Breast epithelium (tissue), 3 donors: ENCODE data around the gene KRT7.

Experiments used
- POLR2A ChIP-seq: fragments of 450-650 bp; IDR thresholded peaks from one replicate; pipeline ENCODE4 v1.6.1; 2016; ENCODE audit warnings: antibody characterized with exemption, mild to moderate bottlenecking, moderate library complexity
- TF ChIP-seq, protein P1 (sequence below), 3 donors: fragments of 450-650 bp; IDR thresholded peaks; one replicate each; pipeline ENCODE4 v1.5.1; 2016 to 2017; ENCODE audit warnings: antibody characterized with exemption in 3 of 3, mild to moderate bottlenecking in 3 of 3, moderate library complexity in 3 of 3

DNA sequence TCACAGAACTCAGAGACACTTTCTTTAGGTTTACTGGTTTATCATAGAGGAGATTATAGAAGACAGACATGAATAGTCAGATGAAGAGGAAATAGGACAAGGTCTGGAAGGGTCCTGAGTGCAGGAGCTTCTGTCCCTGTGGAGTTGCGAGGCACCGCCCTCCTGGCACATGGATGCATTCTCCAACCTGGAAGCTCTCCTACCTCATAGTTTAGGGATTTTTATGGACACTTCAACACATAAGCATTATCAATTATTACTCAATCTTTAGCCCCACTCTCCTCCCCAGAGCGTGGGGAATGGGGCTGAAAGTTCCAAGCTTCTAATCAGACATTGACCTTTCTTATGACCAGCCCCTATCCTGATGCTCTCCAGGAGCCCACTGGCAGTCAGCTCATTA lies 12.6 kb upstream of the KRT7 start:
- TF ChIP-seq, protein P1, sequence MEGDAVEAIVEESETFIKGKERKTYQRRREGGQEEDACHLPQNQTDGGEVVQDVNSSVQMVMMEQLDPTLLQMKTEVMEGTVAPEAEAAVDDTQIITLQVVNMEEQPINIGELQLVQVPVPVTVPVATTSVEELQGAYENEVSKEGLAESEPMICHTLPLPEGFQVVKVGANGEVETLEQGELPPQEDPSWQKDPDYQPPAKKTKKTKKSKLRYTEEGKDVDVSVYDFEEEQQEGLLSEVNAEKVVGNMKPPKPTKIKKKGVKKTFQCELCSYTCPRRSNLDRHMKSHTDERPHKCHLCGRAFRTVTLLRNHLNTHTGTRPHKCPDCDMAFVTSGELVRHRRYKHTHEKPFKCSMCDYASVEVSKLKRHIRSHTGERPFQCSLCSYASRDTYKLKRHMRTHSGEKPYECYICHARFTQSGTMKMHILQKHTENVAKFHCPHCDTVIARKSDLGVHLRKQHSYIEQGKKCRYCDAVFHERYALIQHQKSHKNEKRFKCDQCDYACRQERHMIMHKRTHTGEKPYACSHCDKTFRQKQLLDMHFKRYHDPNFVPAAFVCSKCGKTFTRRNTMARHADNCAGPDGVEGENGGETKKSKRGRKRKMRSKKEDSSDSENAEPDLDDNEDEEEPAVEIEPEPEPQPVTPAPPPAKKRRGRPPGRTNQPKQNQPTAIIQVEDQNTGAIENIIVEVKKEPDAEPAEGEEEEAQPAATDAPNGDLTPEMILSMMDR (IDR thresholded peaks at IDR 0.05) = no peak
- no peak for TF ChIP-seq POLR2A
